Epithelial cell of esophagus (primary cell): ENCODE data around the gene TENM3.
A peak's percentile ranks its signal among the peaks of the same experiment; 100 is the strongest.

Source experiments
- DNase-seq: peaks from one replicate; pipeline ENCODE4 v3.0.0; 2010; ENCODE audit warnings: low read depth
- H3K4me3 ChIP-seq: 2 replicates; pipeline ENCODE4 v1.5.1; 2011; ENCODE audit warnings: mild to moderate bottlenecking, low read length, control low read depth
- CTCF ChIP-seq: IDR thresholded peaks from 2 replicates; pipeline ENCODE4 v1.5.1; 2011; ENCODE audit warnings: low read depth, mild to moderate bottlenecking, low read length, control low read depth, inconsistent platforms; ENCODE audit not compliant: insufficient read depth; ENCODE audit errors: missing control alignments

The TENM3 gene

GRCh38 chr4:182600856-182601255 lies 357.7 kb downstream of the TENM3 start:
- H3K4me3 ChIP-seq, result no peak overlapping the region
- no peak for TF ChIP-seq CTCF
- no peak for DNase-seq

- TF ChIP-seq CTCF, result no peak
- peak; percentile 24 for DNase-seq
- H3K4me3 ChIP-seq, result no peak overlapping the region
Measured at GRCh38 chr4:182604161-182604622, 361.0 kb downstream of the TENM3 start.

- H3K4me3 ChIP-seq, result no peak overlapping the region
- TF ChIP-seq CTCF, result no peak
- DNase-seq, result peak; percentile 63
Measured at GRCh38 chr4:182604953-182605352, 361.8 kb downstream of the TENM3 start.

GRCh38 chr4:182608525-182608924 lies 365.3 kb downstream of the TENM3 start:
- TF ChIP-seq CTCF, result no peak
- H3K4me3 ChIP-seq, result no peak overlapping the region
- no peak for DNase-seq

GRCh38 chr4:182616476-182616875 lies 373.3 kb downstream of the TENM3 start:
- no peak overlapping the region for H3K4me3 ChIP-seq
- TF ChIP-seq CTCF, result no peak
- no peak for DNase-seq

- no peak for TF ChIP-seq CTCF
- H3K4me3 ChIP-seq, result no peak overlapping the region
- no peak for DNase-seq
Measured at GRCh38 chr4:182619660-182620059, 376.5 kb downstream of the TENM3 start.
